DND-41 (cell line): ENCODE results near the gene PRAME.

ENCODE experiments used
- CTCF ChIP-seq: IDR thresholded peaks from 2 replicates; pipeline ENCODE4 v1.5.1; 2012; ENCODE audit warnings: borderline replicate concordance, low read length, moderate library complexity, mild to moderate bottlenecking; ENCODE audit not compliant: poor library complexity, severe bottlenecking; ENCODE audit errors: extremely low read depth
- EZH2 ChIP-seq: IDR thresholded peaks from 3 replicates; pipeline ENCODE4 v1.6.1; 2012; ENCODE audit warnings: borderline replicate concordance, low read depth, mild to moderate bottlenecking, moderate library complexity, low read length, inconsistent platforms; ENCODE audit not compliant: severe bottlenecking

GRCh38 chr22:22550789-22551434 lies 8.2 kb downstream of the PRAME start:
- no peak for TF ChIP-seq CTCF
- no peak for TF ChIP-seq EZH2
